Measurements from ENCODE around the gene CELF5.

DNA sequence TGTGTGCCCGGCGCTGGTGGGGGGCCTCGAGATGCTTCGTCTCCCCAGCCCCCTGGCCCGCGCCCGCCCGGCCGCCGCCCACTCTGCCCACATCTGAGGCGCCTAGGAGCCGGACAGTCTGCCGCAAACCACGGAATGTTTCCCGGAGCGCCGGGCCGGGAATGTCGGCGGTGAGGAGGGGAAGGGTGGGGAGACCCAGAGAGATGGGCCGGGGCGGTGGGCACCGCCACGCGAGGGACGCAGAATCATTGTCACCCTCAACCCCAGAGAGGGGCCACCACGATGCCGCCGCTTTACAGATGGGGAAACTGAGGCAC, 95.9 kb downstream of the CELF5 start:
- TF ChIP-seq, protein P1, sequence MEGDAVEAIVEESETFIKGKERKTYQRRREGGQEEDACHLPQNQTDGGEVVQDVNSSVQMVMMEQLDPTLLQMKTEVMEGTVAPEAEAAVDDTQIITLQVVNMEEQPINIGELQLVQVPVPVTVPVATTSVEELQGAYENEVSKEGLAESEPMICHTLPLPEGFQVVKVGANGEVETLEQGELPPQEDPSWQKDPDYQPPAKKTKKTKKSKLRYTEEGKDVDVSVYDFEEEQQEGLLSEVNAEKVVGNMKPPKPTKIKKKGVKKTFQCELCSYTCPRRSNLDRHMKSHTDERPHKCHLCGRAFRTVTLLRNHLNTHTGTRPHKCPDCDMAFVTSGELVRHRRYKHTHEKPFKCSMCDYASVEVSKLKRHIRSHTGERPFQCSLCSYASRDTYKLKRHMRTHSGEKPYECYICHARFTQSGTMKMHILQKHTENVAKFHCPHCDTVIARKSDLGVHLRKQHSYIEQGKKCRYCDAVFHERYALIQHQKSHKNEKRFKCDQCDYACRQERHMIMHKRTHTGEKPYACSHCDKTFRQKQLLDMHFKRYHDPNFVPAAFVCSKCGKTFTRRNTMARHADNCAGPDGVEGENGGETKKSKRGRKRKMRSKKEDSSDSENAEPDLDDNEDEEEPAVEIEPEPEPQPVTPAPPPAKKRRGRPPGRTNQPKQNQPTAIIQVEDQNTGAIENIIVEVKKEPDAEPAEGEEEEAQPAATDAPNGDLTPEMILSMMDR (IDR thresholded peaks at IDR 0.05), result no peak
- TF ChIP-seq POLR2A (IDR thresholded peaks at IDR 0.05), result no peak
